ENCODE data around the gene RANBP3.
"Not testable (repeated sequence)": the region's sequence is repeated elsewhere in the genome, so short reads cannot be mapped to it uniquely, and the experiment has no call there.

RANBP3 gene

DNA sequence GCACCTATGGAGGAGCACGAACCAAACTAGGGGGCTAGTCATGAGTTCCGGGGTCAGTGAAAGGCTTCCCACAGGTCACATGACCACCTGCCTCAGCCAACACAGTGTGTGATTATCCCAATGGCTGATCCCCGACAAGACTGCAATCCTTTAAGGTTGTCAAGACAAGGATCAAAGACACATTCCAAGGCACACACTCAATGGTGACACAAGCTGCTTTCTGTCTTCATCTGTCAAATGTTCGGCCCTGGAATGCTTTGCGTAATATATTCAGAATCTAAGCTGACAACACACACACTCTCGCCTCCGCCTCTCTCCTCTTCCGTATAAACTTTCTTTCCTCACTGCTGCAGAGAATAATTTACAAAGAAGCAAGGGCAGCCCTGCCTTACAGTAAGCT, 11.7 kb downstream of the RANBP3 start:
- no peak for DNase-seq (ENCODE audit: low read depth in 2 of 2)

DNA sequence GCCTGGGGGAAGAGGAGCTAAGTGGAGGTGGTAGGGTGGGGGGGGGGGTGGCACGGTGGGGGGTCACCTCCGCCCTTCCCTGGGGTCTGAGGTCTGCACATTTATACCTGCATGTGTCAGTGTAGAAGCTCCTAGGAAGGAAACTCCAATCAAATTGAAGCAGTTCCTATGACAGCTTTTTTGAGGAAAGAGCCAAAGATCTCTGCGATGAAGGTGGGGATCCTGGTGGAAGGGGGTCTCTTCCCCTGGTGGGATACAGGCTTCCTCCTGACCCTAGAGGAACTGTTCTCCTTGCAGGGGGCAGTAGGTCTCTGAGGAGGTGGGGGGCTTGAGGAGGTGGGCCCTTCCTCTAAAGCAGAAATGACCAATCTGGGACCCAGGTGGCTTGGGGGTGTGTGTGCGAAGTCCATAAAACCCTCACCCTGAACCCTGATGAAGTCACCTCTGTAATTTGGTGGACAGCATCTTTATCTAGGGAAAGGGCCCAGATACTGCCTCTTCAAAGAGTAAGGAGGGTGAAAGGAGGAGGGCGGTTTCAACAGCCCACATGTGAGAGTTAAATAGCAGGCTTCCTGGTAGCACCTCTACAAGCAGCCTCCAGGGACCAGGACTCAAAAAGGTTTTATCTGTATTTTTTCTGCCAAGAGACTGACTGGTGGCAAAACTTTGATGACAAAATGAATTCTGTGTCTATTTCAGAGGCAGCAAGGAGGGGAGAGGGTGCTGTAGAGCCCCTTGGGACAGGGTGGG, 12.9 kb downstream of the RANBP3 start:
- no peak for DNase-seq (ENCODE audit: low read depth in 2 of 2)

GRCh38 chr19:5963855-5964254, 14.1 kb downstream of the RANBP3 start:
- no peak for DNase-seq (ENCODE audit: low read depth in 2 of 2)

- not testable (repeated sequence) for DNase-seq (ENCODE audit: low read depth in 2 of 2)
Observed at GRCh38 chr19:5963259-5963658, 14.7 kb downstream of the RANBP3 start.

- peak; percentile 42 to 49 for DNase-seq (ENCODE audit: low read depth in 2 of 2)
Observed at GRCh38 chr19:5961969-5962945, 15.7 kb downstream of the RANBP3 start.

- DNase-seq (ENCODE audit: low read depth in 2 of 2), result not testable (repeated sequence)
Observed at GRCh38 chr19:5961641-5961968, 16.3 kb downstream of the RANBP3 start.

- no peak for DNase-seq (ENCODE audit: low read depth in 2 of 2)
Observed at GRCh38 chr19:5960005-5961001, 17.6 kb downstream of the RANBP3 start.

GRCh38 chr19:5959260-5960004, 18.5 kb downstream of the RANBP3 start:
- no peak for DNase-seq (ENCODE audit: low read depth in 2 of 2)

DNA sequence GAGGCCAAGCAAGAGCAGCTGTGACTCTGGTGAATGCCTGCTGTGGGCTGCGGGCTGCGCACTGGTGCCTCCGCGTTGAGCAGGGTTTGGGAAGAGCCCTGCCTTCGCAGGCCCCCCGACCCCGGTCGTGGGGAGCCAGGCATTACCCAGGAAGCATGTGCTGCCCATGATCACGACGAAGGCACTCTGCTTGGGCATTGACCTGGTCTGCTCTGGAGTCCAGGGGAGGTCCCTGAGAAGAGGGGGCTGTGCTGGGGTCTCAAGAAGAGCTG, 19.2 kb downstream of the RANBP3 start:
- no peak for DNase-seq (ENCODE audit: low read depth in 2 of 2)

DNA sequence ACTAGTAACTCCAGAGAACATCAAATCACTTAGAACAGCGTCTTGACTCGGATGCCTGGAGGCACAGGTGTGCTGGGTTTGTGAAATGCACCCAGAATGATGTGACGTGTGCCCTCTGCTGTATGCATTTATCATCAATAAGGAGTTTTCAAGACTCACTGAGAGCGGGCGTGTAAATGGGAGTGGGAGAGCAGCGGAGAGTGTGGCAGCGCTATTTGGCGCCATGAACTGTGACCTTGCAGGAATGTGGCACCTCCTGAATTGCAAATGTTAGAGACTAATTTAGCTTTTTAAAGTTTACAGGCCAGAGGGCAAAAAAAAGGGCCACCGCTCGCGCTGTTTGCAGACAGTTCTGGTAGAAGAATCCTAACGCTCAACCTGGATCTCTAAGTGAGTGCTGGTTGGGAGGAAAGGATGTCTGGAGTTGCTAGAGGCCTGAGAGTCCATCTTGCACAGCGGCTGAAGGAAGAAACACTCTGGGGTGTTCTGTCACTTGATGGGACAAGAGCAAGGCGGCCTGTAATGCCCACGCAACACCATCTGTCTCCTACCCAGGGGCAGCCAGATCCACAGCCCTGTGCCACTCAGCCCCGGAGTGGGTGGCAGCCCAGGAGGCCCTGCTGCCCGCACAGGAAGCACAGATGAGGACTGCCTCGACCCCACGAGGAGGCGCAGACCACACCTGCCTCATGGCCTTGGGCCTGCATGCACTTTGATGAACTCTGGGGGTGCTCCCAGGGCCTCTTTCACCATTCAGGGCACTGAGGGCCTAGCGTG, 19.7 kb downstream of the RANBP3 start:
- DNase-seq (ENCODE audit: low read depth in 2 of 2), result no peak

DNA sequence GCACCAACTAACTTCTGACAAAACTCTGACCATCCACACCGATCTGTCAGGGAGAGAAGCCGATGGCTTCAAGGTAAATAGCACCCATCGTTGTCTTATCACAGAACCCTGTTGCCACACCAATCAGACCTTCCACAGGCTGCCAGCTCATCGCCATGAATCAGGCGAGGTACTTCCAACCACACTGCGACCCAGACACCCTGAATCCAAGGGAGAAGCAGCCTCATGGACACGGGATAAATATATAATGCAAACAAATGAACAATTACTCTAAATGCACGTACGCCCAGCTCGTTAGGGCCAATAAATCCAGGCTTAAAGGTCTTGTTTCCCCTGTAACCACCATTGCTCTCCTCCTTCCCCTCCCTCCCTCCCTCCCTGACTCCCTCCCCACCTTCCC, 20.8 kb downstream of the RANBP3 start:
- DNase-seq (ENCODE audit: low read depth in 2 of 2), result no peak

GRCh38 chr19:5956728-5957127, 21.2 kb downstream of the RANBP3 start:
- DNase-seq (ENCODE audit: low read depth in 2 of 2), result no peak

DNA sequence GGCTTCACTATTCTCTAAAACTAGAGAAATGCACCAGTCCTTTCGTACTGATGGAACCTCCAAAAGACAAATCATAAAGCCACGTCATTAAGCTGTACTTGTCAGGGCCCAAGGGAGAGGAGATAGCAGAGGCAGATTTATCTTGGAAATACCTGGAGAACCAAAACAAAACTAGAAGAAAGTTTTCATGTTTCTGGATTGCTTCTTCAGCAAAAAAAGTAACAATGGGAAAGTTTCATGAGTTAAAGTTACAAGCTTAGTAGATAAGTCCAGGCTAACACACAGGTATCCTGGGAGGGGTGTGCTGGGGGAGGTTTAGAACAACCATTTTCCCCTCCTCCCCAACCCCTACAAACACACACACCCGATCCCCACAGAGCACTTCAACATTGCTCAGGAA, 21.6 kb downstream of the RANBP3 start:
- DNase-seq (ENCODE audit: low read depth in 2 of 2), result no peak

DNA sequence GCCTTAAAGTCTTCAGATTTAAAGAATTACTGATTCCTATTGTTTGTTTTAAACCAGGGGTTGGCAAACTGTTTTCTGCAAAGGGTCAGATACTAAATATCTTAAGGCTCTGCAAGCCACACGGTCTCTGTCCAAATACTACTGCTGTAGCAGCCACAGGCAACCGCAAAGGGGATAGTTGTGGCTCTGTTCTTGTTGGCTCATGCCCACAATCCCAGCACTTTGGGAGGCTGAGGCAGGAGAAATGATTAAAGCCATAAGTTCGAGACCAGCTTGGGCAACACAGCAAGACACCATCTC, 22.4 kb downstream of the RANBP3 start:
- DNase-seq (ENCODE audit: low read depth in 2 of 2), result no peak

GRCh38 chr19:5954293-5954692, 23.6 kb downstream of the RANBP3 start:
- DNase-seq (ENCODE audit: low read depth in 2 of 2), result no peak

- DNase-seq (ENCODE audit: low read depth in 2 of 2), result no peak
Observed at GRCh38 chr19:5953680-5954213, 24.2 kb downstream of the RANBP3 start.

DNA sequence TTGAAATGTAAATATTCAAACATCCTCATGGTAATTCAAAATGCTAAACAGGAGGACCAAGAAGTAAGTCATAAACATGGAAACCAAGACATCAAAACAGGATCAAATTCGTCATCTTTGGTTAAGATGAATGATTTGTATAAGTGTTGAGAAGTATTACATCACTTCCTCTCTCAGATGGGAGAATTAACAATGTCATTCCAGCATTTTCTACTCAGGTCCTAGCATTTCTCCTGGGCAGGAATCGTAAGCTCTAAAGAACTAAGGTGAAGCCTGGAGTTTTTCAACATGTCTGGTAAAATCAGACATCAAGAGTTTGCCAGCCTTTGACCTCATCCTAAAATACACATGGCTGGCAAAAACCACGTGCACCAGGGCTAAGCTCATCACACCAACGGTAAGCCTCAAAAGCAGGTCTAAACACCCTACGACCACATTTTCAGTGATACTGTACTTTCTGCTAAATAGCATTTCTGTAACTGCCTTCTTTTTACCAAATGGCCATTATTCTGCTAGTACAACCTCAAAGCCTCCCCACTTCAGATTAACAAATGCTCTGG, 24.8 kb downstream of the RANBP3 start:
- DNase-seq (ENCODE audit: low read depth in 2 of 2), result no peak

- DNase-seq (ENCODE audit: low read depth in 2 of 2), result no peak
Observed at GRCh38 chr19:5952193-5953029, 25.5 kb downstream of the RANBP3 start.

- no peak for DNase-seq (ENCODE audit: low read depth in 2 of 2)
Observed at GRCh38 chr19:5951338-5951861, 26.5 kb downstream of the RANBP3 start.
